DND-41 (cell line): Measurements from ENCODE around the gene KLHL14.
"Not testable (repeated sequence)": the region's sequence is repeated elsewhere in the genome, so short reads cannot be mapped to it uniquely, and the experiment has no call there.

Source experiments
- ATAC-seq: fragments of 200-7000 bp; cut with Tn5 transposase; 3 replicates; pipeline ENCODE4 v1.9.1; 2021; ENCODE audit warnings: low read depth; ENCODE audit not compliant: insufficient read depth
- DNase-seq: peaks from one replicate; pipeline ENCODE4 v3.0.0-alpha.2; 2020
- H2AFZ ChIP-seq: 2 replicates; pipeline ENCODE4 v1.6.0; 2012; ENCODE audit warnings: low read depth, low read length
- H3K27ac ChIP-seq: 2 replicates; pipeline ENCODE4 v1.5.1; 2012; ENCODE audit warnings: low read length, inconsistent platforms
- H3K27me3 ChIP-seq: fragments of 200-600 bp; sonication (generic); 2 replicates; pipeline ENCODE4 v1.6.0; 2012; ENCODE audit warnings: low read length, mild to moderate bottlenecking, inconsistent platforms; ENCODE audit not compliant: insufficient read depth, poor library complexity
- H3K36me3 ChIP-seq: 2 replicates; pipeline ENCODE4 v1.5.1; 2012; ENCODE audit warnings: low read length, inconsistent platforms; ENCODE audit not compliant: insufficient read depth
- H3K4me1 ChIP-seq: 2 replicates; pipeline ENCODE4 v1.5.1; 2012; ENCODE audit warnings: mild to moderate bottlenecking, low read length; ENCODE audit not compliant: insufficient read depth
- H3K4me2 ChIP-seq: 2 replicates; pipeline ENCODE4 v1.6.0; 2012; ENCODE audit warnings: mild to moderate bottlenecking, moderate library complexity, low read length, inconsistent platforms; ENCODE audit not compliant: insufficient read depth
- H3K4me3 ChIP-seq, 2 experiments: fragments of 200-600 bp in 1 of 2; shearing (Covaris generic) in 1 of 2; 2 replicates each; pipeline ENCODE4 v1.5.1; 2012 to 2016; ENCODE audit warnings: inconsistent platforms in 2 of 2, low read length in 2 of 2, mild to moderate bottlenecking in 2 of 2, low read depth in 1 of 2, moderate library complexity in 1 of 2
- H3K79me2 ChIP-seq: 2 replicates; pipeline ENCODE4 v1.6.0; 2012; ENCODE audit warnings: low read length, inconsistent platforms; ENCODE audit not compliant: insufficient read depth
- H3K9ac ChIP-seq: 2 replicates; pipeline ENCODE4 v1.6.0; 2012; ENCODE audit warnings: low read depth, mild to moderate bottlenecking, inconsistent platforms, low read length, moderate library complexity
- H3K9me3 ChIP-seq: 2 replicates; pipeline ENCODE4 v1.5.1; 2012; ENCODE audit warnings: low read length, moderate library complexity, mild to moderate bottlenecking, inconsistent platforms; ENCODE audit not compliant: insufficient read depth, severe bottlenecking
- H4K20me1 ChIP-seq: 2 replicates; pipeline ENCODE4 v1.6.0; 2012; ENCODE audit warnings: low read length; ENCODE audit not compliant: insufficient read depth
- EZH2 ChIP-seq: IDR thresholded peaks from 3 replicates; pipeline ENCODE4 v1.6.1; 2012; ENCODE audit warnings: borderline replicate concordance, low read depth, mild to moderate bottlenecking, moderate library complexity, low read length, inconsistent platforms; ENCODE audit not compliant: severe bottlenecking
- TF ChIP-seq, protein P1 (sequence below): IDR thresholded peaks from 2 replicates; pipeline ENCODE4 v1.5.1; 2012; ENCODE audit warnings: borderline replicate concordance, low read length, moderate library complexity, mild to moderate bottlenecking; ENCODE audit not compliant: poor library complexity, severe bottlenecking; ENCODE audit errors: extremely low read depth

Gene KLHL14

DNA sequence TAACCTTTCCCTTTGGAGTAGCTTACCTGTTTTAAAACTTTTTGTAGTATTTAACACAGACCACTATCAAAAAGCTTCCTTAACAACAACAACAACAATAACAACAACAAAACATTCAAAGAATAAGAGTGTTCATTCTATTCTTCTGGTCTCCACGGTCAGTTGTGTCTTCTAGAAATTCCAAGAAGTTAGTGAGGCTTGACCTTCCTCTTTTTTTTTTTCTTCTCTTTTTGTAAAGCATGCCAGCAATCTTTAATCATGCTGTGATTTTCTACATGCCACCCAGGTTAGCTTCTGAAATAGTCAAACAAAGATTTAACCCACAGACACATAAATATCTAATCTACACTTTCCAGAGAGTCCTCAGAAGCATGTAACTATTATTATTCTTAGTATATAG lies 28.4 kb upstream of the KLHL14 start:
- H3K9me3 ChIP-seq: peaks cover 6% of the 10 kb centered on the region
- no peaks in the 10 kb centered on the region for H4K20me1 ChIP-seq
- H2AFZ ChIP-seq: no peak overlapping the region
- H3K27ac ChIP-seq: no peak overlapping the region
- no peaks in the 10 kb centered on the region for H3K36me3 ChIP-seq
- no peak overlapping the region for H3K4me3 ChIP-seq
- no peak overlapping the region for H3K4me2 ChIP-seq
- no peak for DNase-seq
- no peaks in the 10 kb centered on the region for H3K4me1 ChIP-seq
- no peak overlapping the region for H3K9ac ChIP-seq
- no peak for ATAC-seq
- H3K79me2 ChIP-seq: no peaks in the 10 kb centered on the region
- TF ChIP-seq, protein P1, sequence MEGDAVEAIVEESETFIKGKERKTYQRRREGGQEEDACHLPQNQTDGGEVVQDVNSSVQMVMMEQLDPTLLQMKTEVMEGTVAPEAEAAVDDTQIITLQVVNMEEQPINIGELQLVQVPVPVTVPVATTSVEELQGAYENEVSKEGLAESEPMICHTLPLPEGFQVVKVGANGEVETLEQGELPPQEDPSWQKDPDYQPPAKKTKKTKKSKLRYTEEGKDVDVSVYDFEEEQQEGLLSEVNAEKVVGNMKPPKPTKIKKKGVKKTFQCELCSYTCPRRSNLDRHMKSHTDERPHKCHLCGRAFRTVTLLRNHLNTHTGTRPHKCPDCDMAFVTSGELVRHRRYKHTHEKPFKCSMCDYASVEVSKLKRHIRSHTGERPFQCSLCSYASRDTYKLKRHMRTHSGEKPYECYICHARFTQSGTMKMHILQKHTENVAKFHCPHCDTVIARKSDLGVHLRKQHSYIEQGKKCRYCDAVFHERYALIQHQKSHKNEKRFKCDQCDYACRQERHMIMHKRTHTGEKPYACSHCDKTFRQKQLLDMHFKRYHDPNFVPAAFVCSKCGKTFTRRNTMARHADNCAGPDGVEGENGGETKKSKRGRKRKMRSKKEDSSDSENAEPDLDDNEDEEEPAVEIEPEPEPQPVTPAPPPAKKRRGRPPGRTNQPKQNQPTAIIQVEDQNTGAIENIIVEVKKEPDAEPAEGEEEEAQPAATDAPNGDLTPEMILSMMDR: no peak
- no peak for TF ChIP-seq EZH2
- H3K27me3 ChIP-seq: no peaks in the 10 kb centered on the region

DNA sequence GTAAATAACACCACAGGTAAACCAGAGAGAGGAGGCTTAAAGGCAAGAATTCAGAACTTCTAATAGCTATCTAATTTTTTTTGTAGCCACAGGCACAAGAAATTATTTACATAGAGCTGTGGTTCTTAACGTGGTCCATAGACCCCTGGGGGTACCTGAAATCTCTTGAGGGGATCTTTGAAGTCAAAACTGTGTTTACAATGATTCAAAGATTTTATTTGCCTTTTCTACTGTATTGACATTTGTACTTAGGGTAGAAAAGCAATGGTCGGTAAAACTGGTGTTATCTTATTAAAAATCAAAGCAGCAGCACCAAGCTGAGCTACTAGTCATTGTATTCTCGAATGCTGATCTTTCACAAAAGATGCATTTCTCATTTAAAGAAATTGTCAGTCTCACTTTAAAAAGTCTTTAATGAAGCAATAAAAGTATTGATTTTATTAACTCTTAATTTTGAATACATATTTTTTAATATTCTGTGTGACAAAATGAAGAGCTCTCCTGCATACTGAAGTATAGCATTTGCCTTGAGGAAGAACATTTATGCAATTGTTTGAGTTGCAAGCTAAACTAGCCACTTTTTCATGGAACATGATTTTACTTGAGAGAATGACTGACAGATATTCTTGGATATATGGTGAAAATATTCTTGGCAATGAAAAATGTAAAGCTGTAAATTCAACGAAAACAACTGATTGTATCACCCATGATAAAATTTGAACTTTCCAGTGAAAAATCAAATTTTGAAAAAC lies 25.6 kb upstream of the KLHL14 start:
- Histone ChIP-seq H3K4me2 (no peak overlapping the region), H3K79me2 (no peaks in the 10 kb centered on the region), H3K9ac (no peak overlapping the region), H3K27ac (no peak overlapping the region), H3K36me3 (no peaks in the 10 kb centered on the region), H4K20me1 (no peaks in the 10 kb centered on the region), H3K9me3 (peaks cover 6% of the 10 kb centered on the region), H3K4me1 (no peaks in the 10 kb centered on the region), H3K4me3 (no peak overlapping the region), H3K27me3 (no peaks in the 10 kb centered on the region), H2AFZ (no peak overlapping the region)
- DNase-seq (no peak), ATAC-seq (no peak)
- TF ChIP-seq EZH2: no peak
- TF ChIP-seq, protein P1: no peak

DNA sequence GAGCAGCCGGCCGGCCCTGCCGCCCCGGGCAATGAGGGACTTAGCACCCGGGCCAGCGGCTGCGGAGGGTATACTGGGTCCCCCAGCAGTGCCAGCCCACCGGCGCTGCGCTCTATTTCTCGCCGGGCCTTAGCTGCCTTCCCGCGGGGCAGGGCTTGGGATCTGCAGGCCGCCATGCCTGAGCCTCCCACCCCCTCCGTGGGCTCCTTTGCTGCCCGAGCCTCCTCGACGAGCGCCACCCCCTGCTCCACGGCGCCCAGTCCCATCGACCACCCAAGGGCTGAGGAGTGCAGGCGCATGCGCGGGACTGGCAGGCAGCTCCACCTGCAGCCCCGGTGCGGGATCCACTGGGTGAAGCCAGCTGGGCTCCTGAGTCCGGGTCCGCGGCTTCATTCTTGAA lies 21.8 kb upstream of the KLHL14 start:
- not testable (repeated sequence) for H3K27me3 ChIP-seq, H3K4me2 ChIP-seq, H3K4me1 ChIP-seq, H3K9ac ChIP-seq, H3K9me3 ChIP-seq, H3K36me3 ChIP-seq, H2AFZ ChIP-seq, H3K79me2 ChIP-seq, DNase-seq, H3K4me3 ChIP-seq, H4K20me1 ChIP-seq, H3K27ac ChIP-seq, ATAC-seq

DNA sequence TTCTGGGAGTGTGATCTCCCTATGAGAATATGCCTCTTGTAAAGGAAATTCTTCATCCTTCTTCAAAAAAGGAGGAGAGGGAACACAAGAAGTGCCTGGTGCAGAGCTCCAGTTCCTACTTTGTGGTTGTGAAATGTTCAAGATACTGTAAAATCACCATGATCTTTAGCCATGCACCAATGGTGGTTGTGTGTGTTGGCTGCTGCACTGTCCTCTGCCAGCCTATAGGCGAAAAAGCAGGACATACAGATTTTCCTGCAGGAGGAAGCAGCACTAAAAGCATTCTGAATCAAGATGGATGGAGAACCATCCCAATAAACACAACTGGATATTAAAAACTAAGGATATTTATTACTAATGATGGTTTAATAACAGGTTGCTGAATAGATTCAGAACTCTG lies 6.2 kb upstream of the KLHL14 start:
- H3K79me2 ChIP-seq: no peaks in the 10 kb centered on the region
- TF ChIP-seq, protein P1: no peak
- TF ChIP-seq EZH2: no peak
- H3K4me3 ChIP-seq: no peak overlapping the region
- H3K27me3 ChIP-seq: no peaks in the 10 kb centered on the region
- H3K27ac ChIP-seq: no peak overlapping the region
- ATAC-seq: no peak
- H3K9me3 ChIP-seq: no peaks in the 10 kb centered on the region
- peaks cover 6% of the 10 kb centered on the region; the same call in 1 of the 2 replicates for H3K4me1 ChIP-seq
- H3K4me2 ChIP-seq: no peak overlapping the region
- no peaks in the 10 kb centered on the region for H4K20me1 ChIP-seq
- H3K9ac ChIP-seq: no peak overlapping the region
- H2AFZ ChIP-seq: no peak overlapping the region
- H3K36me3 ChIP-seq: no peaks in the 10 kb centered on the region
- DNase-seq: no peak
